ENCODE measurements around the gene COQ10A. TPM values are rescaled to one million over a fixed set of nuclear protein-coding genes. Genes with fewer than 3 reads are reported as not detected.
"Not testable (repeated sequence)": the region's sequence is repeated elsewhere in the genome, so short reads cannot be mapped to it uniquely, and the experiment has no call there.

The COQ10A gene
- total RNA-seq, 1 donor from 2014 or later = 12.0 TPM

DNA sequence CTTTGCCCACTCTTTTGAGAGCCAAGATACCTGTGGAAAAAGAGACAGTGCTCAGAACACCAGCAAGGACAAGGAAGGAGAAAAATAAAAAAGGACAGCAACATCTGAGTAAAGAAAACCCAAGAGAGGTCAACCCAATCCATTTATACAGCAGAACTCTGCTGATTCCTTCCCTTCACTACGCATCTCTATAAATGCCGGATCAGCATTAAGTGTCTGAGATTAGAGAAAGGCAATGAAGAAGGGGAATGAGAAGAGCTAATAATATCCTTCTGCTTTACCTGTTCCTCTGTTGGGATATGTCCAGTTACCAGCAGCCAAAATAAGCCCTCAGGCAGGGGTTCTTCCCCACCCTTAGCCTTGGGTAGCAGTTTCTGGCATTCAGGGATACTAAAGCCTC lies 15.8 kb downstream of the COQ10A start:
- no peak overlapping the region for H3K4me3 ChIP-seq
- no peak for DNase-seq
- TF ChIP-seq, protein P1, sequence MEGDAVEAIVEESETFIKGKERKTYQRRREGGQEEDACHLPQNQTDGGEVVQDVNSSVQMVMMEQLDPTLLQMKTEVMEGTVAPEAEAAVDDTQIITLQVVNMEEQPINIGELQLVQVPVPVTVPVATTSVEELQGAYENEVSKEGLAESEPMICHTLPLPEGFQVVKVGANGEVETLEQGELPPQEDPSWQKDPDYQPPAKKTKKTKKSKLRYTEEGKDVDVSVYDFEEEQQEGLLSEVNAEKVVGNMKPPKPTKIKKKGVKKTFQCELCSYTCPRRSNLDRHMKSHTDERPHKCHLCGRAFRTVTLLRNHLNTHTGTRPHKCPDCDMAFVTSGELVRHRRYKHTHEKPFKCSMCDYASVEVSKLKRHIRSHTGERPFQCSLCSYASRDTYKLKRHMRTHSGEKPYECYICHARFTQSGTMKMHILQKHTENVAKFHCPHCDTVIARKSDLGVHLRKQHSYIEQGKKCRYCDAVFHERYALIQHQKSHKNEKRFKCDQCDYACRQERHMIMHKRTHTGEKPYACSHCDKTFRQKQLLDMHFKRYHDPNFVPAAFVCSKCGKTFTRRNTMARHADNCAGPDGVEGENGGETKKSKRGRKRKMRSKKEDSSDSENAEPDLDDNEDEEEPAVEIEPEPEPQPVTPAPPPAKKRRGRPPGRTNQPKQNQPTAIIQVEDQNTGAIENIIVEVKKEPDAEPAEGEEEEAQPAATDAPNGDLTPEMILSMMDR (IDR thresholded peaks at IDR 0.05) = no peak
- no peaks in the 10 kb centered on the region for H3K27me3 ChIP-seq
- peaks cover 82% of the 10 kb centered on the region for H3K36me3 ChIP-seq
- H3K4me1 ChIP-seq = peaks cover 11% of the 10 kb centered on the region
- no peak for ATAC-seq
- intact Hi-C loops (cut with DNase I) = no loop called here
- no peaks in the 10 kb centered on the region for H3K9me3 ChIP-seq
- no peak overlapping the region for H3K27ac ChIP-seq

DNA sequence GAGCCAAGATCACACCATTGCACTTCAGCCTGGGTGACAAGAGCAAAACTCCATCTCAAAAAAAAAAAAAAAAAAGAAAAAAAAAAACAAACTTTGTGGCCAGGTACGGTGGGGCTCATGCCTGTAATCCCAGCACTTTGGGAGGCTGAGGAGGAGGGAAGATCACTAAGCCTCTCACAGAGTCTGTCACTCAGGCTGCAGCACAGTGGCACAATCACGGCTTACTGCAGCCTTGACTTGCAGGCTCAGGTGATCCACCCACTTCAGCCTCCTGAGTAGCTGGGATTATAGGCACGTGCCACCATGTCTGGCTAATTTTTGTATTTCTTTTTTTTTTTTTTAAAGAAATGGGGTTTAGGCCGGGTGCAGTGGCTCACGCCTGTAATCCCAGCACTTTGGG lies 17.5 kb downstream of the COQ10A start:
- Histone ChIP-seq H3K36me3 (peaks cover 65% of the 10 kb centered on the region), H3K4me1 (peaks cover 21% of the 10 kb centered on the region)
- H3K27me3 ChIP-seq; H3K9me3 ChIP-seq; DNase-seq; H3K27ac ChIP-seq; H3K4me3 ChIP-seq; intact Hi-C loops (cut with DNase I); ATAC-seq: not testable (repeated sequence)

DNA sequence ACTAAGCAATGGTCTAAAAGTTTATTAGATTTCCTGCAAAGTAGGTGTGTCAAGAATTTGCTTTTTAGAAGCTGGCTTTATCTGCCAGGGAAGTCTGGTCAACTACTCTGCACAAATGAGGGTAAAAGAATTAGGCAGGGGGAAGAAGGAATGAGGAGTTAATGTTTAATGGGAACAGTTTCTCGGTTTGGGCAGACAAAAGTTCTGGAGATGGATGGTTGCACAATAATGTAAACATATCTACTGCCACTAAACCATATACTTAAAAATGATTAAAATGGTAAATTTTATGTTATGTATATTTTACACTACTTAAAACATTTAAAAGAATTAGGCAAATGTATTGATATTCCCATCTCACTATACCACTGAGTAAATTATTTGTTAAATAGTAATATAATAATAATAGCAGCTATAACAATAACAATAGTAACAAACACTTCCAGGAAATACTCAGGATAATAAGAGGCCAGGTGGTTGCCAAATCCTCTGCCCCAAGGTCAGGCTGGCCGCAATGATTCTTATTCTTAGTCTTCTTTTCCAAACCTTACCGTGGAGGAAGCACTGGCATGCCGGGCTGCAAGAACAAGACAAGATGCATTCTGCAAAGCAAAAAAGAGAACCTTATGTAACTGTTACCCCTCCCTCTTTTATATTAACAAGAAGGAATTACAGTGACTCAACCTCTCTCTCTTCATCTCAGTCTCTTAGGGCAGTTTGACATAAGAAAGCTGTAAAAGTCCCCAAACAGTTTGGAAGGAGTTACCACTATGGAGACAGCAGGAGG lies 19.5 kb downstream of the COQ10A start:
- Histone ChIP-seq H3K27ac (peak overlapping the region; percentile 0), H3K9me3 (no peaks in the 10 kb centered on the region), H3K27me3 (no peaks in the 10 kb centered on the region), H3K4me1 (peaks cover 23% of the 10 kb centered on the region), H3K4me3 (no peak overlapping the region), H3K36me3 (peaks cover 60% of the 10 kb centered on the region)
- TF ChIP-seq, protein P1 (IDR thresholded peaks at IDR 0.05) = no peak
- no peak for DNase-seq
- peak; percentile 28 for ATAC-seq
- intact Hi-C loops (cut with DNase I) = no loop called here

DNA sequence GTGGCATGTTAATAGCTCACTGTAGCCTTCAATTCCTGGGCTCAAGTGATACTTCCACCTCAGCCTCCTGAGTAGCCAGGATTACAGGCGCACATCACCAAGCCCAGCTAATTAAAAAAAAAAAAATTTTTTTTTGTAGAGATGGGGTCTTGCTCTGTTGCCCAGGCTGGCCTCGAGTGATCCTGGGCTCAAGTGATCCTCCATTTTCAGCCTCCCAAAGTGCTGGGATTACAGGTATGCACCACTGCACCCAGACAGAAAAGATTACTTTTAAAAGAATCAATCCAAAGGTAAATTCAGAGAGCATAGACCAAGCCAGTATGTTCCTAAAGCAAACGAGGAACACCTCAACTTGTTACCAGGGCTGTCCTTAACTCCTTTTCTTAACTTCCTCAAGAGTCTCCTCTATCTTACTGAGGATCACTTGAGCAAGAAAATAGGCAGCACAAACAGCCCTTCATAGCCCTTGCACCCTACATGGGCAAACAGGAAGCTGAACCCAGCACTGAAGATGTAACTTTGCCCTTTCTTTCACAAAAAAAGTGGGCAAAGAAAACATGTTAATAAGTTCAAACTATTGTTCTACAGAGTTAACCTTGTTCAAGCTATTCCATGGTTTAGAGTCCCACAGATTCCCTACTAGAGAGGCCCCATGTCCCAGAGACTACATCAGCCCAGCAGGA lies 22.1 kb downstream of the COQ10A start:
- H3K9me3 ChIP-seq = no peaks in the 10 kb centered on the region
- no peak overlapping the region for H3K27ac ChIP-seq
- H3K36me3 ChIP-seq = peaks cover 39% of the 10 kb centered on the region
- peaks cover 32% of the 10 kb centered on the region for H3K4me1 ChIP-seq
- intact Hi-C loops (cut with DNase I) = no loop called here
- H3K27me3 ChIP-seq = no peaks in the 10 kb centered on the region
- no peak overlapping the region for H3K4me3 ChIP-seq
- peak; percentile 83 for ATAC-seq
- TF ChIP-seq, protein P1 (IDR thresholded peaks at IDR 0.05) = no peak
- no peak for DNase-seq

DNA sequence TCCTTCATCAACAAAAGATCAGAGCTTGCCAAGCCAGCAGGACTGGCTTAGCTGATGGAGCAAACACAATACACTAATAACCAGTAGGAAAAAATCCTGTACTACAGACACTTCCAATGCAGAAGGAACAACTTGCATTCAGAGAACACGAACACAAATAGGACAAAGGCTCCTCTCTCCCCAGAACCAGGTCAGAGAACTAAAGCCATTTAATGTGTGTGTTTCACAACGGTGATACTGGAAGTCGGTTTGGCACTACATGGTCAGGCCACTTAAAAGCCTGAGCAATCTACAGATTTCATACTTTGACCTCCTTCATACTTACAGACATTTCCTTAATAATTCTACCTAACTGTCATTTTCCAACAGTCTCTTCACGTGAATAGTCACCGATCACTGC lies 27.1 kb downstream of the COQ10A start:
- TF ChIP-seq, protein P1 (IDR thresholded peaks at IDR 0.05) = no peak
- peaks cover 38% of the 10 kb centered on the region for H3K4me1 ChIP-seq
- no peaks in the 10 kb centered on the region for H3K9me3 ChIP-seq
- no peaks in the 10 kb centered on the region for H3K27me3 ChIP-seq
- no peak overlapping the region for H3K4me3 ChIP-seq
- H3K27ac ChIP-seq = no peak overlapping the region
- H3K36me3 ChIP-seq = peaks cover 42% of the 10 kb centered on the region
- DNase-seq (no peak), ATAC-seq (no peak)
- intact Hi-C loops (cut with DNase I) = no loop called here

DNA sequence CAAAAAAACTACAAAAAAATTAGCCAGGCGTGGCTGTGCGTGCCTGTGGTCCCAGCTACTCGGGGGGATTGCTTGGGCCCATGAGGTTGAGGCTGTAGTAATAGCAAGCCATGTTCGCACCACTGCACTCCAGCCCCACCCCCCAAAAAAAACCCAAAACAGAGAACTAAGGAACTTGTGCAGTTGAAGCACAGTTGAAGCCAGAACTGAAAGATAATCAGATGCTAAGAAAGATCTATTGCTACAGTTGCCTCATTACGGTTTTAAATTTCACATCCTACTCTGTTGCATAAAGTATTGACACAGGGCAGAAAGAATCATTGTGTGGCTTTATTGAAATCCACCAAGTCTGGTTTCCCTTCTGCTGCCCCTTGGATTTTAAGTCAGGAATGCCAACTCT lies 29.6 kb downstream of the COQ10A start:
- no peak for ATAC-seq
- Histone ChIP-seq H3K9me3 (no peaks in the 10 kb centered on the region), H3K27me3 (no peaks in the 10 kb centered on the region), H3K4me3 (no peak overlapping the region), H3K36me3 (peaks cover 28% of the 10 kb centered on the region), H3K27ac (no peak overlapping the region), H3K4me1 (peaks cover 44% of the 10 kb centered on the region)
- peak; percentile 23 for DNase-seq
- TF ChIP-seq, protein P1 (IDR thresholded peaks at IDR 0.05) = no peak
- intact Hi-C loops (cut with DNase I) = no loop called here

Data from upper lobe of right lung (tissue), 1 donor.